ENCODE data around the gene ZIC2. TPM values are rescaled to one million over a fixed set of nuclear protein-coding genes. Genes with fewer than 3 reads are reported as not detected.
"Not testable (repeated sequence)": the region's sequence is repeated elsewhere in the genome, so short reads cannot be mapped to it uniquely, and the experiment has no call there.

ZIC2 gene
- not detected in 2 replicates for total RNA-seq

- intact Hi-C loops (cut with micrococcal nuclease) = loop anchor here (2.0 kb wide), 2 partner anchors 13 to 15 kb away; no protein-coding TSS in a partner anchor
Measured at GRCh38 chr13:99981735-99982035, at the start of gene ZIC2. ZIC2 (plus strand) TSS chr13:99981784; CDS start chr13:99982065, 281 bp downstream.

GRCh38 chr13:99932912-99933311, 48.7 kb upstream of the ZIC2 start:
- intact Hi-C loops (cut with micrococcal nuclease) = no loop called here

- intact Hi-C loops (cut with micrococcal nuclease) = no loop called here
Measured at GRCh38 chr13:99935772-99936171, 45.8 kb upstream of the ZIC2 start.

GRCh38 chr13:99938635-99939034, 42.9 kb upstream of the ZIC2 start:
- intact Hi-C loops (cut with micrococcal nuclease) = no loop called here

- intact Hi-C loops (cut with micrococcal nuclease) = no loop called here
Measured at GRCh38 chr13:99941086-99941485, 40.5 kb upstream of the ZIC2 start.

GRCh38 chr13:99941911-99942310, 39.7 kb upstream of the ZIC2 start:
- intact Hi-C loops (cut with micrococcal nuclease) = no loop called here

- intact Hi-C loops (cut with micrococcal nuclease) = no loop called here
Measured at GRCh38 chr13:99944102-99944501, 37.5 kb upstream of the ZIC2 start.

- intact Hi-C loops (cut with micrococcal nuclease) = no loop called here
Measured at GRCh38 chr13:99944606-99945005, 37.0 kb upstream of the ZIC2 start.

GRCh38 chr13:99945515-99945914, 36.1 kb upstream of the ZIC2 start:
- intact Hi-C loops (cut with micrococcal nuclease) = not testable (repeated sequence)

GRCh38 chr13:99947666-99948065, 33.9 kb upstream of the ZIC2 start:
- intact Hi-C loops (cut with micrococcal nuclease) = no loop called here

GRCh38 chr13:99948411-99948810, 33.2 kb upstream of the ZIC2 start:
- intact Hi-C loops (cut with micrococcal nuclease) = no loop called here

- intact Hi-C loops (cut with micrococcal nuclease) = no loop called here
Measured at GRCh38 chr13:99948907-99949678, 32.5 kb upstream of the ZIC2 start.

GRCh38 chr13:99949679-99950413, 31.7 kb upstream of the ZIC2 start:
- intact Hi-C loops (cut with micrococcal nuclease) = no loop called here

- intact Hi-C loops (cut with micrococcal nuclease) = not testable (repeated sequence)
Measured at GRCh38 chr13:99951666-99952065, 29.9 kb upstream of the ZIC2 start.

GRCh38 chr13:99953138-99953755, 28.3 kb upstream of the ZIC2 start:
- intact Hi-C loops (cut with micrococcal nuclease) = no loop called here

GRCh38 chr13:99955107-99955746, 26.4 kb upstream of the ZIC2 start:
- intact Hi-C loops (cut with micrococcal nuclease) = loop anchor here (5.0 kb wide), 1 partner anchor 42 kb away; no protein-coding TSS in a partner anchor

- intact Hi-C loops (cut with micrococcal nuclease) = loop anchor here (2.0 to 5.0 kb wide), 2 partner anchors 19 to 41 kb away; no protein-coding TSS in a partner anchor
Measured at GRCh38 chr13:99955747-99956472, 25.7 kb upstream of the ZIC2 start.

- intact Hi-C loops (cut with micrococcal nuclease) = loop anchor here (2.0 to 5.0 kb wide), 2 partner anchors 18 to 41 kb away; no protein-coding TSS in a partner anchor
Measured at GRCh38 chr13:99956473-99957349, 24.9 kb upstream of the ZIC2 start.

GRCh38 chr13:99958406-99959126, 23.0 kb upstream of the ZIC2 start:
- intact Hi-C loops (cut with micrococcal nuclease) = loop anchor here (5.0 kb wide), 1 partner anchor 39 kb away; no protein-coding TSS in a partner anchor
